Measurements from ENCODE around the gene C12orf60. TPM values are rescaled to one million over a fixed set of nuclear protein-coding genes. Genes with fewer than 3 reads are reported as not detected.

The C12orf60 gene
- total and polyA plus RNA-seq, 5 donors from 2014 or later = 0.54 to 2.8 (median 1.4) TPM

DNA sequence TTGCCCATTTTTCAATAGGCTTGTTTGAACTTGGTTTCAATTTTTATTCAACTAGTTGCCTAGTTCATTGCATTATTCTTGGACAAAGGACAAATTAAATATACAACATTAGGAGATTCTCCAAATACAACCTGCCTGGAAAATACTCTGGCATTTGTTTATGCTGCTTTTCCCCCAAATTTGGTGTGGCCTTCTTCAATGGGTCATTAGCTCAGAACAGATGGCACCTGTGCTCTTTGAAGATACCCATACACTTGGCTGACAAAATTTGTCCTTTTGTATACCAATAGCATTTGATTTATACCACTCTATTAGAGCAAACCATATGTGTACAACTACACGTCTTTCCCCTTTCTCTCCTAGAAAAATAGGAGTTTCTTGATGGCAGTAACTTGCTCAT, 35.9 kb upstream of the C12orf60 start:
- H3K27me3 ChIP-seq (ENCODE audit: control insufficient read depth, insufficient read depth, low read length) = no peaks in the 10 kb centered on the region
- ATAC-seq (ENCODE audit: low read depth in 2 of 2) (no peak), DNase-seq (no peak)
- Mint-ChIP-seq H3K4me3 (peak overlapping the region; percentile 67 to 96 (median 90)), H3K9me3 (peaks cover 0 to 29% (median 8%) of the 10 kb centered on the region in 7 donors), H3K4me1 (peaks cover 19 to 59% (median 36%) of the 10 kb centered on the region in 4 donors), H3K27me3 (peaks cover 7% of the 10 kb centered on the region), H3K27ac (peak overlapping the region in 2 of 3 donors; percentile 20 to 100), H3K36me3 (peaks cover 34% of the 10 kb centered on the region)
- peak overlapping the region; percentile 6 for H3K27ac ChIP-seq (ENCODE audit: insufficient read depth, low read length, poor library complexity, severe bottlenecking)
- H3K4me1 ChIP-seq (ENCODE audit: control insufficient read depth, insufficient read depth, low read length, poor library complexity, severe bottlenecking) = peaks cover 30% of the 10 kb centered on the region
- H3K9me3 ChIP-seq (ENCODE audit: control insufficient read depth in 2 of 2, low read length in 2 of 2) = peaks cover 15 to 20% of the 10 kb centered on the region in 2 experiments
- peak overlapping the region; percentile 97 for H3K4me3 ChIP-seq (ENCODE audit: low read depth, low read length)
- peaks cover 33% of the 10 kb centered on the region for H3K36me3 ChIP-seq (ENCODE audit: control insufficient read depth, insufficient read depth, low read length)

DNA sequence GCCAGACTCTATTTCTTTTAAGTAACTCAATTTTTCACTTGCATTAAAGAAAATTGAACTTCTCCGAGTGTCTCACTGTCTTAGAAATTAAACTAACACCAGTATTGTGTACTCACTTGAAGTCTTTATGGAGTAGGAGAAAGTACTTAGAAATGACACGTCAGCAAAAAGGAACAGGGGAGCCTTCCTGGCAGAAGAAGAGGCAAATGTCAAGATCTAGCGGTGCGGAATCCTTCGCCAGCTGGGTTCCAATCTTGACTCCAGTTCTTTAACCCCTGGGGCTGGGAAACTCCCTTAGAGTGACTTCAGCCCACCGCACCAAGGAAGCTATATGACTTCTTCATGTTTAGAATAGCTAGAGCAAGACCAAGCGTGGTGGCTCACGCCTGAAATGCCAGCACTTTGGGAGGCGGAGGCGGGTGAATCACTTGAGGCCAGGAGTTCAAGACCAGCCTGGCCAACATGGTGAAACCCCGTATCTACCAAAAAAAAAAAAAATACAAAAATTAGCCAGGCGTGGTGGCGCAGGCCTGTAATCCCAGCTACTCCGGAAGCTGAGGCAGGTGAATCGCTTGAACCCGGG, 34.6 kb upstream of the C12orf60 start:
- Mint-ChIP-seq H3K9me3 (peaks cover 0 to 29% (median 7%) of the 10 kb centered on the region in 7 donors), H3K4me1 (peaks cover 23 to 64% (median 37%) of the 10 kb centered on the region in 4 donors), H3K4me3 (peak overlapping the region; percentile 91 to 100 (median 98)), H3K27me3 (peaks cover 7% of the 10 kb centered on the region), H3K27ac (peak overlapping the region; percentile 98 to 100 (median 100)), H3K36me3 (peaks cover 32% of the 10 kb centered on the region)
- H3K4me1 ChIP-seq (ENCODE audit: control insufficient read depth, insufficient read depth, low read length, poor library complexity, severe bottlenecking) = peaks cover 43% of the 10 kb centered on the region
- peak overlapping the region; percentile 97 for H3K4me3 ChIP-seq (ENCODE audit: low read depth, low read length)
- peak overlapping the region; percentile 100 for H3K27ac ChIP-seq (ENCODE audit: insufficient read depth, low read length, poor library complexity, severe bottlenecking)
- peaks cover 28% of the 10 kb centered on the region for H3K36me3 ChIP-seq (ENCODE audit: control insufficient read depth, insufficient read depth, low read length)
- no peaks in the 10 kb centered on the region for H3K27me3 ChIP-seq (ENCODE audit: control insufficient read depth, insufficient read depth, low read length)
- ATAC-seq (ENCODE audit: low read depth in 2 of 2) = no peak
- peaks cover 15 to 18% of the 10 kb centered on the region in 2 experiments for H3K9me3 ChIP-seq (ENCODE audit: control insufficient read depth in 2 of 2, low read length in 2 of 2)
- peak in 2 of 3 donors; percentile 32 to 35 for DNase-seq

DNA sequence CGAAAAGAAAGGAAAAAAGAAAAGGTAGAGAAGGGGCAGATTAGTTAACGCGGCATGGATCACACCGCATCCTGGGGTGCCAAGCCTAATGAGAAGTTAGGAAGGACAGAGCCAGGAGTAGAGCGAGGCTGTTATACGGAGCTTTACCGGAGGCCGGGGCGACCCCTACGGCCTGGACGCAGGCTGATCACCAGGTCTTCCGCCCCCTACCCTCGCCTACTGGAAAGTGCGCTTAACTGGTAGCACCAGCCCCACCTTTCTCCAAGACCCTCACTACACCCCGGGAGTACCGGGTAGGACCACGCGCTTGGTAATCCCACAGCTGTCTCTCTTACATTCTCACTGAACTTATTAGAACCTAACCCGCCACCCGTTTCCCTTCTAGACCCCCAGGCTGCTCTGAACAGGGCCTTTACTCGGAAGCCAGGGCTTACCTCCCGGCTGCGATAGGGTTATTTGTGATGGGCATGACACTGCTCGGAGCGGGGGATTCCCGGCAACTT, 34.0 kb upstream of the C12orf60 start:
- Mint-ChIP-seq H3K4me1 (peaks cover 23 to 69% (median 40%) of the 10 kb centered on the region in 4 donors), H3K36me3 (peaks cover 32% of the 10 kb centered on the region), H3K27me3 (peaks cover 7% of the 10 kb centered on the region), H3K27ac (peak overlapping the region; percentile 98 to 100 (median 100)), H3K9me3 (peaks cover 0 to 29% (median 6%) of the 10 kb centered on the region in 7 donors), H3K4me3 (peak overlapping the region; percentile 91 to 100 (median 98))
- Histone ChIP-seq H3K4me3 (ENCODE audit: low read depth, low read length) (peak overlapping the region; percentile 97), H3K9me3 (ENCODE audit: control insufficient read depth in 2 of 2, low read length in 2 of 2) (peaks cover 15 to 18% of the 10 kb centered on the region in 2 experiments), H3K4me1 (ENCODE audit: control insufficient read depth, insufficient read depth, low read length, poor library complexity, severe bottlenecking) (peaks cover 44% of the 10 kb centered on the region), H3K36me3 (ENCODE audit: control insufficient read depth, insufficient read depth, low read length) (peaks cover 28% of the 10 kb centered on the region), H3K27me3 (ENCODE audit: control insufficient read depth, insufficient read depth, low read length) (no peaks in the 10 kb centered on the region), H3K27ac (ENCODE audit: insufficient read depth, low read length, poor library complexity, severe bottlenecking) (peak overlapping the region; percentile 100)
- DNase-seq (no peak), ATAC-seq (ENCODE audit: low read depth in 2 of 2) (no peak)

DNA sequence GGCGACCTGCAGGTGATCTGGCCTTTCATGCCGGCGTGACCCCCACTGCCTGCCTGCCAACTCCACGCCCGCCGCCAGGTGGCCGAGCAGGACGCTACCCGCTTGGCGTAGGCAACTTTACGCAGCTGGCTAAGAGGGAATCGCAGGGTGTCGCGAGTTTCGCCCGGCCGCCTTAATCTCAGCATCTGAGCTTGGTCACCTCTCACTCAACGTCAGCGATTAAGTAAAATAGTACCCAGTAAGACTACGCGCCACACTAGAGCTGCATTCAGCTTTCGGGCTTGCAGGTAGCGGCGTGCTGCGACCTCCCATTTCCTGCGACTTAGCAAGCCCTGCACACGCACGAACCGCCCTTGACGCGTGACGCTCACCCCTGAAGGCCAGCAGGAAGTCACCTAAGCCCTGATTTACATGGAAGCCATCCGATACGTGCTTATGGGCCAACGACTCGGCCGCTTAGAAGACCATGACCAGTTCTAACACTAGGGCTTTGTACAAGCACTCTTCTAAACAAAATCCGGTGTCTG, 33.4 kb upstream of the C12orf60 start:
- H3K36me3 Mint-ChIP-seq = peaks cover 27% of the 10 kb centered on the region
- Histone ChIP-seq H3K27ac (ENCODE audit: insufficient read depth, low read length, poor library complexity, severe bottlenecking) (peak overlapping the region; percentile 100), H3K27me3 (ENCODE audit: control insufficient read depth, insufficient read depth, low read length) (no peaks in the 10 kb centered on the region), H3K9me3 (ENCODE audit: control insufficient read depth in 2 of 2, low read length in 2 of 2) (peaks cover 15 to 18% of the 10 kb centered on the region in 2 experiments), H3K4me3 (ENCODE audit: low read depth, low read length) (peak overlapping the region; percentile 97), H3K4me1 (ENCODE audit: control insufficient read depth, insufficient read depth, low read length, poor library complexity, severe bottlenecking) (peaks cover 50% of the 10 kb centered on the region), H3K36me3 (ENCODE audit: control insufficient read depth, insufficient read depth, low read length) (peaks cover 26% of the 10 kb centered on the region)
- H3K27me3 Mint-ChIP-seq = peaks cover 7% of the 10 kb centered on the region
- peak; percentile 58 to 60 for ATAC-seq (ENCODE audit: low read depth in 2 of 2)
- peak; percentile 80 to 97 (median 90) for DNase-seq
- H3K27ac Mint-ChIP-seq = peak overlapping the region; percentile 98 to 100 (median 100)
- H3K4me1 Mint-ChIP-seq = peaks cover 23 to 72% (median 40%) of the 10 kb centered on the region in 4 donors
- peak overlapping the region; percentile 91 to 100 (median 98) for H3K4me3 Mint-ChIP-seq
- H3K9me3 Mint-ChIP-seq = peaks cover 0 to 26% (median 6%) of the 10 kb centered on the region in 7 donors

DNA sequence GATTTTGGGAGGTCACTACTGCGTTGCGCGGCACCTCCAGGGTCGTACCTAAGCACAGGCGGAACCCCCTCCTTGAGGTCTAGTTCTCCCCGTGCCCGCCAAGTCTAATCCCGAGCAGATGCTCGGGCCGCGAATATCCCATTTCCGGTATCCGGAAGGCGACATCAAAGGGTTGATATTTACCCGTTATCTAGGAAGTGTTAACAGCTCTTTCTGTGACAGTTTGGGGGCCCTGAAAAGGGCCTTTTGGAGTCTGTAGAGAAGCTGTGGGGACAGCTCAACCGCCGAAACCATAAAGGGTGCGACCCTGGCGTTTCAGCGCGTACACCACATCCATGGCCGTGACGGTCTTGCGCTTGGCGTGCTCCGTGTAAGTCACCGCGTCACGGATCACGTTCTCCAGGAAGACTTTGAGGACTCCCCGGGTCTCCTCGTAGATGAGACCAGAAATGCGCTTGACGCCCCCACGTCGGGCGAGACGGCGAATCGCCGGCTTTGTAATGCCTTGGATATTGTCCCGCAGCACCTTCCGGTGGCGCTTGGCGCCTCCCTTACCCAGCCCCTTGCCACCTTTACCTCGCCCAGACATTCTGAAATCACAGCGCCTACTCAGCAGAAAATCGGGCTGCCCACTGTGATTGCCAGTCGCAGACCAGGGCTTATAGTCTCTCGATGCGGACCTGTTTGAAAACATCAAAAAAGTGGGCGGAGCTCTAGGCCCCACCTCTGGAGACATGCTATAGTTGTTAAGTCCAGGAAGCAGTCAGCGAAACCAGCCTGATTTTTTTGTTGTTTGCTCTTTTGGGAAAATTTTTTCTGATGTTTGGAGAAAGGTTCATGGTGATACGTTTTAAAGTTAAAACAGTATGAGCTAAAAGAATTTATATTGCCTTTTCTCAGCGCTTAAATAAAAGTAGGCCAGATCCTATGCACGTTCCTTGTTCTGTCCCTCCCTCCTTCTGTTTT, 32.7 kb upstream of the C12orf60 start:
- H3K36me3 Mint-ChIP-seq = peaks cover 20% of the 10 kb centered on the region
- H3K9me3 Mint-ChIP-seq = peaks cover 0 to 18% (median 6%) of the 10 kb centered on the region in 7 donors
- peaks cover 57% of the 10 kb centered on the region for H3K4me1 ChIP-seq (ENCODE audit: control insufficient read depth, insufficient read depth, low read length, poor library complexity, severe bottlenecking)
- ATAC-seq (ENCODE audit: low read depth in 2 of 2) (peak; percentile 26 to 32), DNase-seq (peak; percentile 89 to 98 (median 95))
- peak overlapping the region; percentile 100 for H3K27ac ChIP-seq (ENCODE audit: insufficient read depth, low read length, poor library complexity, severe bottlenecking)
- peaks cover 21% of the 10 kb centered on the region for H3K36me3 ChIP-seq (ENCODE audit: control insufficient read depth, insufficient read depth, low read length)
- peaks cover 7% of the 10 kb centered on the region for H3K27me3 Mint-ChIP-seq
- H3K4me3 Mint-ChIP-seq = peak overlapping the region; percentile 91 to 100 (median 98)
- H3K4me1 Mint-ChIP-seq = peaks cover 29 to 74% (median 44%) of the 10 kb centered on the region in 4 donors
- H3K27me3 ChIP-seq (ENCODE audit: control insufficient read depth, insufficient read depth, low read length) = no peaks in the 10 kb centered on the region
- peaks cover 9 to 10% of the 10 kb centered on the region in 2 experiments for H3K9me3 ChIP-seq (ENCODE audit: control insufficient read depth in 2 of 2, low read length in 2 of 2)
- H3K27ac Mint-ChIP-seq = peak overlapping the region; percentile 98 to 100 (median 100)
- peak overlapping the region; percentile 97 for H3K4me3 ChIP-seq (ENCODE audit: low read depth, low read length)

DNA sequence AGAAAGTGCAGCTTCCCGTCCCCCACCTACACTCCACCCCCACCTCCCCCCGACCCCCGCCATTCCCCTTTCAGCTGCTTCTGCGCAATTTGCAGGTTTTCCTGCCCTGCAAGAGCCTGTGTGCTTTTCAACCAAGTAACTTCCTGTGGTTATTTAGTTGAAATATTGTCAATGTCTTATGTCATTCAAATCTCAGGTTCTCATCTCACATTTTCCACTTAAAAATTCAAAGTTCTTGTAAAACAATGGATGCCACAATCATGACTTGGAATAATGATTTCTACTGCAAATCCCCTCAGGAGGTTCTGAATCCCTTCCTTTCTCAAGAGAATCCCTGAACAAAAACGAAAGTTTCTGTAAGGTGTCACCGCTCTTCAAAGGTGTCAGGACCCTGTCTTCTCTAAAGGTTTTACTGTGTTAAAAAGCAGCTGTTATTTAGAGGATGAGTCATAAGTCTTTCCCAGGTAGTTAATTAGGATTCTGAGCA, 31.8 kb upstream of the C12orf60 start:
- Mint-ChIP-seq H3K4me3 (peak overlapping the region; percentile 91 to 100 (median 98)), H3K27me3 (peaks cover 7% of the 10 kb centered on the region), H3K4me1 (peaks cover 31 to 77% (median 49%) of the 10 kb centered on the region in 4 donors), H3K27ac (peak overlapping the region; percentile 91 to 100 (median 91)), H3K9me3 (peaks cover 0 to 11% (median 6%) of the 10 kb centered on the region in 7 donors), H3K36me3 (peaks cover 13% of the 10 kb centered on the region)
- Histone ChIP-seq H3K4me3 (ENCODE audit: low read depth, low read length) (peak overlapping the region; percentile 97), H3K36me3 (ENCODE audit: control insufficient read depth, insufficient read depth, low read length) (peaks cover 13% of the 10 kb centered on the region), H3K27me3 (ENCODE audit: control insufficient read depth, insufficient read depth, low read length) (no peaks in the 10 kb centered on the region), H3K4me1 (ENCODE audit: control insufficient read depth, insufficient read depth, low read length, poor library complexity, severe bottlenecking) (peaks cover 63% of the 10 kb centered on the region), H3K9me3 (ENCODE audit: control insufficient read depth in 2 of 2, low read length in 2 of 2) (peaks cover 1 to 4% of the 10 kb centered on the region in 2 experiments), H3K27ac (ENCODE audit: insufficient read depth, low read length, poor library complexity, severe bottlenecking) (peak overlapping the region; percentile 100)
- DNase-seq = peak; percentile 22 to 66 (median 63)
- no peak for ATAC-seq (ENCODE audit: low read depth in 2 of 2)

DNA sequence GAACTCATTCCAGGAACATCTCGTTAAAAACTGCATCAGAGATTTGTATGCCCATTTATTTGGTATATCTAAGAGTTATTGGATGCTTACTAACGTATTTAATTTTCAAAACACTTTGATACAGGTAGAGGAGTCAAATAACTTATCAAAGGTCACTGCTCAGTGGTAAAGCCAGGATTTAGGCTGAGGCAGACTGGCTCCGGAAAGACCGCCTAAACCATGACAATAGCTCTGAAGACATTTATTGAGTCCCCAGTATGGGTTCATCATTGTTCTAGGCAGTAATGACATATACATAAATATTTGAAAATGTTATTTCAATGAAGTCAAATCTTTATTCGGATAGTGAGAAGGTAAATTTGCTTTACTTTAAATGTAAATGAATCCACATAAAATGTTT, 30.5 kb upstream of the C12orf60 start:
- peak overlapping the region; percentile 83 for H3K27ac ChIP-seq (ENCODE audit: insufficient read depth, low read length, poor library complexity, severe bottlenecking)
- Mint-ChIP-seq H3K27ac (peak overlapping the region in 2 of 3 donors; percentile 24 to 99), H3K27me3 (peaks cover 7% of the 10 kb centered on the region)

More for the DNA sequence above, 30.5 kb upstream of the C12orf60 start:
- Histone ChIP-seq H3K4me1 (ENCODE audit: control insufficient read depth, insufficient read depth, low read length, poor library complexity, severe bottlenecking) (peaks cover 62% of the 10 kb centered on the region), H3K36me3 (ENCODE audit: control insufficient read depth, insufficient read depth, low read length) (peaks cover under 1% of the 10 kb centered on the region), H3K9me3 (ENCODE audit: control insufficient read depth in 2 of 2, low read length in 2 of 2) (no peaks in the 10 kb centered on the region), H3K27me3 (ENCODE audit: control insufficient read depth, insufficient read depth, low read length) (no peaks in the 10 kb centered on the region), H3K4me3 (ENCODE audit: low read depth, low read length) (peak overlapping the region; percentile 97)
- DNase-seq (no peak), ATAC-seq (ENCODE audit: low read depth in 2 of 2) (no peak)
- H3K9me3 Mint-ChIP-seq = peaks cover 0 to 2% (median 0%) of the 10 kb centered on the region in 7 donors
- peaks cover under 1% of the 10 kb centered on the region for H3K36me3 Mint-ChIP-seq
- H3K4me3 Mint-ChIP-seq = peak overlapping the region; percentile 91 to 100 (median 98)
- peaks cover 26 to 69% (median 43%) of the 10 kb centered on the region in 4 donors for H3K4me1 Mint-ChIP-seq

Data from CD4-positive, CD25-positive, alpha-beta regulatory T cell (primary cell).